Spleen (tissue), 11 donors: ENCODE results near the gene ZDHHC24. TPM values are rescaled to one million over a fixed set of nuclear protein-coding genes. Genes with fewer than 3 reads are reported as not detected.

Experiments
- DNase-seq: peaks from one replicate; pipeline ENCODE4 v3.0.0-alpha.2; 2020
- H3K27ac ChIP-seq, 8 donors: fragments of 200-600 bp; sonication (generic) in 7 of 8; 1 replicate in 4 of 8; 2 replicates in 4 of 8; pipeline versions ENCODE4 v1.5.0 to v1.8.0; 2016 to 2021; ENCODE audit warnings: inconsistent platforms in 4 of 8, mild to moderate bottlenecking in 4 of 8, moderate library complexity in 1 of 8
- H3K27me3 ChIP-seq, 7 donors: fragments of 200-600 bp; sonication (generic) in 6 of 7; replicated peaks in 1 of 7; 1 replicate in 4 of 7; 2 replicates in 3 of 7; pipeline versions ENCODE4 v1.5.0 to v1.8.0; 2016 to 2021; ENCODE audit warnings: inconsistent platforms in 3 of 7, mild to moderate bottlenecking in 1 of 7
- H3K36me3 ChIP-seq, 6 donors: fragments of 200-600 bp; sonication (generic) in 5 of 6; 1 replicate in 4 of 6; 2 replicates in 2 of 6; pipeline versions ENCODE4 v1.5.0 to v1.8.0; 2016 to 2021; ENCODE audit warnings: inconsistent platforms in 2 of 6
- H3K4me1 ChIP-seq, 6 donors: fragments of 200-600 bp; sonication (generic) in 5 of 6; 1 replicate in 3 of 6; 2 replicates in 3 of 6; pipeline versions ENCODE4 v1.5.0 to v1.8.0; 2016 to 2021; ENCODE audit warnings: inconsistent platforms in 3 of 6
- H3K4me3 ChIP-seq, 8 donors: fragments of 200-600 bp; sonication (generic) in 7 of 8; 1 replicate in 4 of 8; 2 replicates in 4 of 8; pipeline versions ENCODE4 v1.5.0 to v1.8.0; 2016 to 2021; ENCODE audit warnings: inconsistent platforms in 4 of 8, mild to moderate bottlenecking in 4 of 8, moderate library complexity in 2 of 8
- H3K9me3 ChIP-seq, 8 donors: fragments of 200-600 bp; sonication (generic) in 7 of 8; 1 replicate in 4 of 8; 2 replicates in 4 of 8; pipeline versions ENCODE4 v1.5.0 to v1.8.0; 2016 to 2021; ENCODE audit warnings: inconsistent platforms in 4 of 8
- CTCF ChIP-seq, 11 experiments: fragments of 200-600 bp in 7 of 11; fragments of 450-650 bp in 4 of 11; sonication (generic) in 4 of 11; IDR thresholded peaks in 8 of 11; conservative IDR thresholded peaks in 3 of 11; 1 replicate in 7 of 11; 2 replicates in 4 of 11; pipeline versions ENCODE4 v1.4.0 to v1.8.0; 2016 to 2021; ENCODE audit warnings: antibody characterized with exemption in 11 of 11, inconsistent platforms in 4 of 11, mild to moderate bottlenecking in 1 of 11
- POLR2A ChIP-seq, 3 donors: fragments of 450-650 bp; IDR thresholded peaks; one replicate each; pipeline ENCODE4 v1.5.1; 2017; ENCODE audit warnings: antibody characterized with exemption in 3 of 3, mild to moderate bottlenecking in 1 of 3
- POLR2AphosphoS5 ChIP-seq, 3 donors: sonication (generic); formaldehyde crosslinking; IDR thresholded peaks; one replicate each; pipeline ENCODE4 v1.5.1; 2017; ENCODE audit warnings: antibody characterized with exemption in 3 of 3
- WGBS, 5 donors: extraction: QIAGEN DNeasy Blood & Tissue Kit in 3 of 5; methylation state at CpG; one replicate each; pipeline versions ENCODE4 v1.1.5 to v1.1.7; 2013 to 2018; 5-methylcytosine and 5-hydroxymethylcytosine counted together
- intact Hi-C: fragments of 100-400 bp; cut with DNase I; formaldehyde crosslinking; loops from one replicate; pipeline ENCODE4 v1.15.0; 2023; ENCODE audit warnings: low total_unique reads
- polyA plus RNA-seq, 3 donors: library from polyadenylated mRNA; stranded (reverse); fragments of 200-250 nt; gene quantifications; one replicate each; pipeline ENCODE4 v1.2.1, GENCODE V29; 2013
- total RNA-seq, 7 donors: library from RNA; depleted of rRNA in 3 of 7; stranded (reverse); fragments of >200 nt in 3 of 7; fragmentation: NEBNext Ultra II Directional in 4 of 7; extraction: Animal tissue kit (Norgen Biotek cat#: 25700) in 4 of 7; gene quantifications; one replicate each; pipeline versions ENCODE4 v1.1.0 to v1.2.1, GENCODE V29; 2016 to 2021
- donor health status: healthy with polysubstance abuse.
- donor health status: DM: no; HTN: no; CAD: no; lungs with moderate emphysema.
- donor health status: DM: no; HTN: no; CAD: no.
- donor health status: Bipolar disorder and iron deficiency.
- donor health status: healthy.
- donor health status: DM: no; HTN: no; CAD: no.
- donor health status: DM: yes; HTN: yes; CAD: no.

ZDHHC24 gene
- total and polyA plus RNA-seq, 10 donors: 9.1 to 25.7 (median 21.1) TPM

GRCh38 chr11:66494935-66495334, 50.9 kb downstream of the ZDHHC24 start:
- H3K36me3 ChIP-seq: peaks cover 0 to 100% (median 59%) of the 10 kb centered on the region in 6 donors

GRCh38 chr11:66494458-66494857, 51.4 kb downstream of the ZDHHC24 start:
- peaks cover 0 to 100% (median 60%) of the 10 kb centered on the region in 6 donors for H3K36me3 ChIP-seq
- intact Hi-C loops: no loop called here
- no peak overlapping the region for H3K4me3 ChIP-seq
- H3K9me3 ChIP-seq: no peaks in the 10 kb centered on the region
- TF ChIP-seq POLR2A (IDR thresholded peaks at IDR 0.05) (no peak), CTCF (IDR thresholded peaks at IDR 0.05 in 8 of 11, conservative IDR thresholded peaks at IDR 0.05 in 3 of 11) (no peak), POLR2AphosphoS5 (IDR thresholded peaks at IDR 0.05) (no peak)
- no peak overlapping the region for H3K27ac ChIP-seq
- DNase-seq: no peak
- no peaks in the 10 kb centered on the region for H3K4me1 ChIP-seq
- WGBS, 5 donors: 92 to 97% (median 95%) methylated on average over 7 of the region's 7 CpGs
- no peaks in the 10 kb centered on the region for H3K27me3 ChIP-seq

More at GRCh38 chr11:66494935-66495334, 50.9 kb downstream of the ZDHHC24 start:
- Histone ChIP-seq H3K4me3 (no peak overlapping the region), H3K27me3 (no peaks in the 10 kb centered on the region), H3K27ac (no peak overlapping the region), H3K4me1 (no peaks in the 10 kb centered on the region), H3K9me3 (no peaks in the 10 kb centered on the region)
- no peak for TF ChIP-seq POLR2AphosphoS5 (IDR thresholded peaks at IDR 0.05)
- no peak for TF ChIP-seq CTCF (IDR thresholded peaks at IDR 0.05 in 8 of 11, conservative IDR thresholded peaks at IDR 0.05 in 3 of 11)
- no peak for TF ChIP-seq POLR2A (IDR thresholded peaks at IDR 0.05)
- WGBS, 5 donors: 90 to 95% (median 91%) methylated on average over 11 to 14 of the region's 14 CpGs
- intact Hi-C loops: no loop called here
- DNase-seq: no peak

- H3K4me3 ChIP-seq: no peak overlapping the region
- H3K36me3 ChIP-seq: peaks cover 0 to 100% (median 62%) of the 10 kb centered on the region in 6 donors
- no peaks in the 10 kb centered on the region for H3K4me1 ChIP-seq
- no peak for DNase-seq
- TF ChIP-seq CTCF (IDR thresholded peaks at IDR 0.05 in 8 of 11, conservative IDR thresholded peaks at IDR 0.05 in 3 of 11) (no peak), POLR2AphosphoS5 (IDR thresholded peaks at IDR 0.05) (no peak), POLR2A (IDR thresholded peaks at IDR 0.05) (no peak)
- 94 to 98% (median 95%) methylated on average over 10 of the region's 10 CpGs for WGBS, 5 donors
- intact Hi-C loops: no loop called here
- H3K27ac ChIP-seq: no peak overlapping the region
- H3K9me3 ChIP-seq: no peaks in the 10 kb centered on the region
- no peaks in the 10 kb centered on the region for H3K27me3 ChIP-seq
These were observed 52.7 kb downstream of the ZDHHC24 start for GRCh38 chr11:66493130-66493529.

- no peak overlapping the region for H3K27ac ChIP-seq
- H3K9me3 ChIP-seq: no peaks in the 10 kb centered on the region
- H3K4me1 ChIP-seq: no peaks in the 10 kb centered on the region
- DNase-seq: no peak
- H3K4me3 ChIP-seq: no peak overlapping the region
- TF ChIP-seq POLR2AphosphoS5 (IDR thresholded peaks at IDR 0.05) (no peak), POLR2A (IDR thresholded peaks at IDR 0.05) (no peak), CTCF (IDR thresholded peaks at IDR 0.05 in 8 of 11, conservative IDR thresholded peaks at IDR 0.05 in 3 of 11) (no peak)
- H3K27me3 ChIP-seq: no peaks in the 10 kb centered on the region
- 43 to 89% (median 83%) methylated on average over 1 to 10 of the region's 10 CpGs for WGBS, 5 donors
- intact Hi-C loops: no loop called here
- peaks cover 0 to 100% (median 65%) of the 10 kb centered on the region in 6 donors for H3K36me3 ChIP-seq
These were observed 53.5 kb downstream of the ZDHHC24 start for GRCh38 chr11:66492161-66492865.
